Measurements from ENCODE around the gene CCDC197. TPM values are rescaled to one million over a fixed set of nuclear protein-coding genes. Genes with fewer than 3 reads are reported as not detected.

Gene CCDC197
- total and polyA plus RNA-seq, 2 of the 4 experiments (the other 2 are of a cell fraction): not detected

GRCh38 chr14:94038510-94038909 is 41.4 kb downstream of the CCDC197 start:
- H3K79me1 ChIP-seq (ENCODE audit: low read depth in 1 of 2, low read length in 2 of 2): no peaks in the 10 kb centered on the region; a peak in 1 of 4 replicates
- in situ Hi-C loops (cut with MboI; ENCODE audit: low sequenced_read_pairs) (loop anchor here (5.0 kb wide), 1 partner anchor 99 kb away; no protein-coding TSS in a partner anchor), intact Hi-C loops (cut with micrococcal nuclease) (no loop called here), dilution Hi-C loops (cut with HindIII; ENCODE audit: low sequenced_read_pairs, unreplicated experiment) (no loop called here)
- no peaks in the 10 kb centered on the region for H3K27me3 ChIP-seq (ENCODE audit: control insufficient read depth, insufficient read depth, low read length)
- POLR2A ChIA-PET (ENCODE audit: unreplicated experiment): no interaction called here
- no peak overlapping the region for H2AFZ ChIP-seq (replicated peaks; ENCODE audit: low read length, poor library complexity)
- no peak overlapping the region for H3K56ac ChIP-seq (ENCODE audit: extremely low read depth, insufficient read depth, low read length)
- H2BK15ac ChIP-seq (ENCODE audit: low read depth, low read length): no peak overlapping the region
- H3K27ac ChIP-seq (ENCODE audit: insufficient read depth, low read length): no peak overlapping the region
- no peak overlapping the region for H4K8ac ChIP-seq (ENCODE audit: low read depth in 2 of 2, low read length in 2 of 2)
- no peak overlapping the region for H2AK5ac ChIP-seq (ENCODE audit: low read depth, low read length)
- no peaks in the 10 kb centered on the region for H3K9me1 ChIP-seq (ENCODE audit: insufficient read depth, low read length)
- no peak overlapping the region for H4K91ac ChIP-seq (ENCODE audit: insufficient read depth, low read depth, low read length)
- H3K9ac ChIP-seq (ENCODE audit: low read depth, low read length): no peak overlapping the region
- no peaks in the 10 kb centered on the region; the same call in none of the 2 replicates for H4K20me1 ChIP-seq (ENCODE audit: insufficient read depth, low read length)
- no peak overlapping the region for H2BK5ac ChIP-seq (ENCODE audit: low read depth, low read length, poor library complexity, severe bottlenecking)
- H3K36me3 ChIP-seq (ENCODE audit: control insufficient read depth, insufficient read depth, low read length): no peaks in the 10 kb centered on the region
- no peak overlapping the region for H4K5ac ChIP-seq (ENCODE audit: low read depth, low read length)
- no CpG with 5 or more reads among the region's 7 CpGs for WGBS, 2 experiments (ENCODE audit: extremely low coverage in 2 of 2, insufficient read length in 1 of 2)
- H3K23ac ChIP-seq (ENCODE audit: low read depth, low read length): no peak overlapping the region
- no peak overlapping the region for H2AK9ac ChIP-seq (replicated peaks; ENCODE audit: low read depth, low read length, poor library complexity)
- H3K4me3 ChIP-seq (ENCODE audit: insufficient read depth, low read depth, low read length): no peak overlapping the region
- H3K4ac ChIP-seq (ENCODE audit: low read depth, low read length): no peak overlapping the region
- H3K18ac ChIP-seq (ENCODE audit: low read depth, low read length): no peak overlapping the region
- BruUV-seq (replicated peaks): no TSS peak
- H3K4me1 ChIP-seq (ENCODE audit: control insufficient read depth, insufficient read depth, low read length): peaks cover 9% of the 10 kb centered on the region
- DNase-seq (no peak), ATAC-seq (ENCODE audit: low read depth) (no peak)
- no peak for TF ChIP-seq RAD21 (IDR thresholded peaks at IDR 0.05; ENCODE audit: low read length)
- TF ChIP-seq CEBPB (IDR thresholded peaks at IDR 0.05; ENCODE audit: low read depth, low read length): no peak
- TF ChIP-seq CTCF (conservative IDR thresholded peaks at IDR 0.05; ENCODE audit: low read depth, low read length): no peak
- no peak for TF ChIP-seq CHD1 (IDR thresholded peaks at IDR 0.05; ENCODE audit: low read depth, low read length)
- no peak for TF ChIP-seq MXI1 (IDR thresholded peaks at IDR 0.05; ENCODE audit: borderline replicate concordance, low read depth, low read length)
- TF ChIP-seq POLR2A (IDR thresholded peaks at IDR 0.05; ENCODE audit: low read depth, low read length): no peak
- TF ChIP-seq RCOR1 (IDR thresholded peaks at IDR 0.05; ENCODE audit: insufficient replicate concordance, low read length): no peak
- TF ChIP-seq BHLHE40 (IDR thresholded peaks at IDR 0.05; ENCODE audit: low read depth, low read length): no peak
- no peak for TF ChIP-seq MAZ (IDR thresholded peaks at IDR 0.05; ENCODE audit: borderline replicate concordance, low read depth, low read length)
- no peak for TF ChIP-seq MAFK (IDR thresholded peaks at IDR 0.05; ENCODE audit: low read depth, low read length)
- TF ChIP-seq, protein P1, sequence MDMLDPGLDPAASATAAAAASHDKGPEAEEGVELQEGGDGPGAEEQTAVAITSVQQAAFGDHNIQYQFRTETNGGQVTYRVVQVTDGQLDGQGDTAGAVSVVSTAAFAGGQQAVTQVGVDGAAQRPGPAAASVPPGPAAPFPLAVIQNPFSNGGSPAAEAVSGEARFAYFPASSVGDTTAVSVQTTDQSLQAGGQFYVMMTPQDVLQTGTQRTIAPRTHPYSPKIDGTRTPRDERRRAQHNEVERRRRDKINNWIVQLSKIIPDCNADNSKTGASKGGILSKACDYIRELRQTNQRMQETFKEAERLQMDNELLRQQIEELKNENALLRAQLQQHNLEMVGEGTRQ (IDR thresholded peaks at IDR 0.05; ENCODE audit: low read depth, low read length): no peak
- TF ChIP-seq, protein P2, sequence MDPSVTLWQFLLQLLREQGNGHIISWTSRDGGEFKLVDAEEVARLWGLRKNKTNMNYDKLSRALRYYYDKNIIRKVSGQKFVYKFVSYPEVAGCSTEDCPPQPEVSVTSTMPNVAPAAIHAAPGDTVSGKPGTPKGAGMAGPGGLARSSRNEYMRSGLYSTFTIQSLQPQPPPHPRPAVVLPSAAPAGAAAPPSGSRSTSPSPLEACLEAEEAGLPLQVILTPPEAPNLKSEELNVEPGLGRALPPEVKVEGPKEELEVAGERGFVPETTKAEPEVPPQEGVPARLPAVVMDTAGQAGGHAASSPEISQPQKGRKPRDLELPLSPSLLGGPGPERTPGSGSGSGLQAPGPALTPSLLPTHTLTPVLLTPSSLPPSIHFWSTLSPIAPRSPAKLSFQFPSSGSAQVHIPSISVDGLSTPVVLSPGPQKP (IDR thresholded peaks at IDR 0.05; ENCODE audit: borderline replicate concordance, low read depth, low read length): no peak
- H2BK120ac ChIP-seq (ENCODE audit: low read depth, low read length): no peak overlapping the region
- CTCF ChIA-PET: no interaction called here
- H3K9me3 ChIP-seq (ENCODE audit: control insufficient read depth, insufficient read depth, low read length): no peaks in the 10 kb centered on the region
- no peak overlapping the region for H3K4me2 ChIP-seq (ENCODE audit: low read depth, low read length)
- no peak overlapping the region for H2BK20ac ChIP-seq (ENCODE audit: low read depth, low read length)
- H3K14ac ChIP-seq (replicated peaks; ENCODE audit: low read depth, low read length): no peak overlapping the region

Data from IMR-90 (cell line).